Measurements from ENCODE around the gene UPF1.

Gene UPF1

DNA sequence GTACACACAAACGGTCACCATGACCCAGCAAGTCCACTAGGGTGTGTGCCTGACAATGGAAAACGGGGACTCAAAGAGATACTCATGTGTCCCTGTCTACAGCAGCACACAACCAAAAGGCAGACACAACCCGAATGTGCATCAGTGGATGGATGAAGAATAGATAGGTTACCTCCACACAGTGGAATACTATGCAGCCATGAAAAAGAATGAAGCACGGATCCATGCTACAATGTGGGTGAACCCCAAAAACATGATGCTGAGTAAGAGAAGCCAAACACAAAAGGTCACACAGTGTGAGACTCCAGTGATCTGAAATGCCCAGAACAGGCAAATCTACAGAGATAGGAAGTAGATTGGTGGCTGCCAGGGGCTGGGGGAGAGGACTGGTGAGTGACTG, 55.2 kb downstream of the UPF1 start:
- TF ChIP-seq TAF1 (IDR thresholded peaks at IDR 0.05; ENCODE audit: low read depth) (no peak), USF1 (IDR thresholded peaks at IDR 0.05) (no peak), CREB1 (IDR thresholded peaks at IDR 0.05; ENCODE audit: low read depth) (no peak), EGR1 (IDR thresholded peaks at IDR 0.05) (no peak), TCF12 (IDR thresholded peaks at IDR 0.05; ENCODE audit: low read depth) (no peak), YY1 (IDR thresholded peaks at IDR 0.05; ENCODE audit: low read depth) (no peak), EP300 (IDR thresholded peaks at IDR 0.05; ENCODE audit: borderline replicate concordance) (no peak), REST (IDR thresholded peaks at IDR 0.05; ENCODE audit: low read depth) (no peak), ZBTB7A (IDR thresholded peaks at IDR 0.05; ENCODE audit: low read depth) (no peak), CEBPB (IDR thresholded peaks at IDR 0.05) (no peak), NFIC (IDR thresholded peaks at IDR 0.05) (no peak)

DNA sequence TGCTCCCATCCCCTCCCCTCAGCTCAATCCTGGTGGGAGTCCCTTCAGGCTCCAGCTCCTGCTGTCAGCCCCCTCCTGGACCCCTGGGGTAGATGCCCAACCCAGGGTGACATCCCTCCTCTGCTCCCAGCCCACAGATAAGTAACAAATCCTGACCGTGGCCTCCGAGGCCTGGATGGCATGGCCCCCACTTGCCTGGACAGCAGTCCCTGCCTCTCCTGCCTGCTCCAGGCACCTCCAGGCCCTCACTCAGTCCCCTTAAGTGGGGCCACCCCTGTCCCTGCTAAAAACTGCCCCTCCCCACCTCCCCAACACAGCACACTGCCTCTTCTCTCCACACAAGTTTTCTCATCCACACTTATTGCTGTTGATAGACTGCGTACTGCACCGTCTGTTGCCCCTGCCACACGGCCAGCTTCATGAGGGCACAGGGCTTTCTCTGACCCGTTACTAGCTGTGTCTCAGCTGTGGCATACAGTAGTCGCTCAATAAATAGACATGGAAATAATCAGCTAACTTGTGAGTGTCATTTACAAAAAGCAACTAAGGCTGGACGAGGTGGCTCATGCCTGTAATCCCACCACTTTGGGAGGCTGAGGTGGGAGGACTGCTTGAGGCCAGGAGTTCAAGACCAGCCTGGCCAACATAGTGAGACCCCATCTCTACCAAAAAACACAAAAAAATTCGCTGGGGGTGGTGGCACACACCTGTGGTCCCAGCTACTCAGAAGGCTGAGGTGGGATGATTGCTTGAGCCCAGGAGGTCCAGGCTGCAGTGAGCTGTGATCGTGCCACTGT, 58.4 kb downstream of the UPF1 start:
- TF ChIP-seq TAF1 (IDR thresholded peaks at IDR 0.05; ENCODE audit: low read depth) (no peak), NFIC (IDR thresholded peaks at IDR 0.05) (no peak), EGR1 (IDR thresholded peaks at IDR 0.05) (no peak), RAD21 (IDR thresholded peaks at IDR 0.05; ENCODE audit: low read depth) (no peak), TCF12 (IDR thresholded peaks at IDR 0.05; ENCODE audit: low read depth) (no peak), REST (IDR thresholded peaks at IDR 0.05; ENCODE audit: low read depth) (no peak), YY1 (IDR thresholded peaks at IDR 0.05; ENCODE audit: low read depth) (no peak), CREB1 (IDR thresholded peaks at IDR 0.05; ENCODE audit: low read depth) (no peak), USF1 (IDR thresholded peaks at IDR 0.05) (no peak), FOXM1 (IDR thresholded peaks at IDR 0.05; ENCODE audit: borderline replicate concordance, low read depth) (no peak), ZBTB7A (IDR thresholded peaks at IDR 0.05; ENCODE audit: low read depth) (no peak), EP300 (IDR thresholded peaks at IDR 0.05; ENCODE audit: borderline replicate concordance) (no peak), TEAD4 (IDR thresholded peaks at IDR 0.05) (no peak), MAX (IDR thresholded peaks at IDR 0.05) (no peak), CEBPB (IDR thresholded peaks at IDR 0.05) (no peak)

GRCh38 chr19:18893587-18894253, 62.0 kb downstream of the UPF1 start:
- no peak for TF ChIP-seq TAF1 (IDR thresholded peaks at IDR 0.05; ENCODE audit: low read depth)
- no peak for TF ChIP-seq ZBTB7A (IDR thresholded peaks at IDR 0.05; ENCODE audit: low read depth)
- TF ChIP-seq CREB1 (IDR thresholded peaks at IDR 0.05; ENCODE audit: low read depth): no peak
- no peak for TF ChIP-seq USF1 (IDR thresholded peaks at IDR 0.05)
- TF ChIP-seq NFIC (IDR thresholded peaks at IDR 0.05): no peak
- TF ChIP-seq YY1 (IDR thresholded peaks at IDR 0.05; ENCODE audit: low read depth): no peak
- no peak for TF ChIP-seq CEBPB (IDR thresholded peaks at IDR 0.05)
- no peak for TF ChIP-seq REST (IDR thresholded peaks at IDR 0.05; ENCODE audit: low read depth)
- no peak for TF ChIP-seq EGR1 (IDR thresholded peaks at IDR 0.05)
